Breast epithelium (tissue), 4 donors: ENCODE measurements around the gene PALLD. TPM values are rescaled to one million over a fixed set of nuclear protein-coding genes. Genes with fewer than 3 reads are reported as not detected.

Experiments
- DNase-seq, 2 donors: peaks; one replicate each; pipeline ENCODE4 v3.0.0-alpha.2; 2019; ENCODE audit warnings: low spot score in 2 of 2
- H3K27ac ChIP-seq, 2 donors: fragments of 200-600 bp; sonication (generic) in 1 of 2; one replicate each; pipeline ENCODE4 v1.5.1; 2016 to 2019; ENCODE audit warnings: mild to moderate bottlenecking in 1 of 2
- H3K27me3 ChIP-seq, 2 donors: fragments of 200-600 bp; sonication (generic) in 1 of 2; one replicate each; pipeline versions ENCODE4 v1.5.1 to v1.6.0; 2017 to 2019; ENCODE audit warnings: control low read depth in 1 of 2, mild to moderate bottlenecking in 1 of 2
- H3K36me3 ChIP-seq: fragments of 200-600 bp; one replicate; pipeline ENCODE4 v1.5.1; 2019
- H3K4me1 ChIP-seq, 2 donors: fragments of 200-600 bp; sonication (generic); one replicate each; pipeline ENCODE4 v1.5.1; 2016 to 2019; ENCODE audit warnings: control low read depth in 1 of 2
- H3K4me3 ChIP-seq, 3 donors: fragments of 200-600 bp; sonication (generic); 1 replicate in 2 of 3; 2 replicates in 1 of 3; pipeline ENCODE4 v1.5.1; 2016 to 2019; ENCODE audit warnings: mild to moderate bottlenecking in 3 of 3, moderate library complexity in 2 of 3
- H3K9me3 ChIP-seq, 2 donors: fragments of 200-600 bp; sonication (generic) in 1 of 2; one replicate each; pipeline ENCODE4 v1.5.1; 2016 to 2019; ENCODE audit warnings: control low read depth in 1 of 2
- POLR2A ChIP-seq: fragments of 450-650 bp; IDR thresholded peaks from one replicate; pipeline ENCODE4 v1.6.1; 2016; ENCODE audit warnings: antibody characterized with exemption, mild to moderate bottlenecking, moderate library complexity
- POLR2AphosphoS5 ChIP-seq, 3 donors: sonication (generic); formaldehyde crosslinking; IDR thresholded peaks; one replicate each; pipeline ENCODE4 v1.6.1; 2017; ENCODE audit warnings: antibody characterized with exemption in 3 of 3
- intact Hi-C: fragments of 100-400 bp; cut with DNase I; formaldehyde crosslinking; loops from one replicate; pipeline ENCODE4 v1.15.1; 2023; ENCODE audit warnings: low total_unique reads
- total RNA-seq, 3 donors: library from RNA; depleted of rRNA; stranded (reverse); fragments of >200 nt; gene quantifications; one replicate each; pipeline ENCODE4 v1.1.0, GENCODE V29; 2016
- TF ChIP-seq, protein P1 (sequence below), 3 donors: fragments of 450-650 bp; IDR thresholded peaks; one replicate each; pipeline ENCODE4 v1.5.1; 2016 to 2017; ENCODE audit warnings: antibody characterized with exemption in 3 of 3, mild to moderate bottlenecking in 3 of 3, moderate library complexity in 3 of 3

Gene PALLD
- total RNA-seq, 3 donors from 2014 or later = 96.0 to 186 (median 174) TPM

DNA sequence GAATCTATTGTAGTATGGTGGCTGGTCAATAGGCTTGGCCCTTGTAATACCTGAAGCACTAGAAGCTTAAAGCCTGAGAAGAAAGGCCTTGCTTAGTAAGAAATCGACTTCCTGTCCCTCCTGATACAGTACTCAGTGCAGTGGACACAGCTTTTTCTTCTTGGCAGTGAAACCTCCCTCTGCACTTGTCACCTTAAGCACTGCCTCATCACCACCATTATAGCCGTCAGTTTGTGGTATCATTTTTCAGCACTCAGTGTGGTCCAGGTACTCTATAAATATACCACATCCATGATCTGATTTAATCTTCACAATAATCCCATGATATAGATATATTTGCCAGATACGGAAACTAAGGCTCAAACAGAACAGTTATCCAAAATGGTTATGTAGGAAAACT, 75.2 kb downstream of the PALLD start:
- no peak overlapping the region for H3K27ac ChIP-seq
- TF ChIP-seq, protein P1, sequence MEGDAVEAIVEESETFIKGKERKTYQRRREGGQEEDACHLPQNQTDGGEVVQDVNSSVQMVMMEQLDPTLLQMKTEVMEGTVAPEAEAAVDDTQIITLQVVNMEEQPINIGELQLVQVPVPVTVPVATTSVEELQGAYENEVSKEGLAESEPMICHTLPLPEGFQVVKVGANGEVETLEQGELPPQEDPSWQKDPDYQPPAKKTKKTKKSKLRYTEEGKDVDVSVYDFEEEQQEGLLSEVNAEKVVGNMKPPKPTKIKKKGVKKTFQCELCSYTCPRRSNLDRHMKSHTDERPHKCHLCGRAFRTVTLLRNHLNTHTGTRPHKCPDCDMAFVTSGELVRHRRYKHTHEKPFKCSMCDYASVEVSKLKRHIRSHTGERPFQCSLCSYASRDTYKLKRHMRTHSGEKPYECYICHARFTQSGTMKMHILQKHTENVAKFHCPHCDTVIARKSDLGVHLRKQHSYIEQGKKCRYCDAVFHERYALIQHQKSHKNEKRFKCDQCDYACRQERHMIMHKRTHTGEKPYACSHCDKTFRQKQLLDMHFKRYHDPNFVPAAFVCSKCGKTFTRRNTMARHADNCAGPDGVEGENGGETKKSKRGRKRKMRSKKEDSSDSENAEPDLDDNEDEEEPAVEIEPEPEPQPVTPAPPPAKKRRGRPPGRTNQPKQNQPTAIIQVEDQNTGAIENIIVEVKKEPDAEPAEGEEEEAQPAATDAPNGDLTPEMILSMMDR (IDR thresholded peaks at IDR 0.05) = no peak
- TF ChIP-seq POLR2AphosphoS5 (IDR thresholded peaks at IDR 0.05) (no peak), POLR2A (no peak)
- H3K4me1 ChIP-seq = no peaks in the 10 kb centered on the region
- no peaks in the 10 kb centered on the region for H3K36me3 ChIP-seq
- intact Hi-C loops = no loop called here
- H3K4me3 ChIP-seq = no peak overlapping the region
- DNase-seq = no peak
- H3K27me3 ChIP-seq = no peaks in the 10 kb centered on the region
- no peaks in the 10 kb centered on the region for H3K9me3 ChIP-seq

GRCh38 chr4:168573870-168574269, 77.0 kb downstream of the PALLD start:
- H3K4me1 ChIP-seq = no peaks in the 10 kb centered on the region
- H3K27ac ChIP-seq = no peak overlapping the region
- H3K4me3 ChIP-seq = no peak overlapping the region
- TF ChIP-seq POLR2A (no peak), POLR2AphosphoS5 (IDR thresholded peaks at IDR 0.05) (no peak)
- TF ChIP-seq, protein P1 (IDR thresholded peaks at IDR 0.05) = no peak
- H3K36me3 ChIP-seq = no peaks in the 10 kb centered on the region
- H3K27me3 ChIP-seq = no peaks in the 10 kb centered on the region
- no peak for DNase-seq
- intact Hi-C loops = loop anchor here (1.0 kb wide), 1 partner anchor 9 kb away; no protein-coding TSS in a partner anchor
- H3K9me3 ChIP-seq = no peaks in the 10 kb centered on the region

DNA sequence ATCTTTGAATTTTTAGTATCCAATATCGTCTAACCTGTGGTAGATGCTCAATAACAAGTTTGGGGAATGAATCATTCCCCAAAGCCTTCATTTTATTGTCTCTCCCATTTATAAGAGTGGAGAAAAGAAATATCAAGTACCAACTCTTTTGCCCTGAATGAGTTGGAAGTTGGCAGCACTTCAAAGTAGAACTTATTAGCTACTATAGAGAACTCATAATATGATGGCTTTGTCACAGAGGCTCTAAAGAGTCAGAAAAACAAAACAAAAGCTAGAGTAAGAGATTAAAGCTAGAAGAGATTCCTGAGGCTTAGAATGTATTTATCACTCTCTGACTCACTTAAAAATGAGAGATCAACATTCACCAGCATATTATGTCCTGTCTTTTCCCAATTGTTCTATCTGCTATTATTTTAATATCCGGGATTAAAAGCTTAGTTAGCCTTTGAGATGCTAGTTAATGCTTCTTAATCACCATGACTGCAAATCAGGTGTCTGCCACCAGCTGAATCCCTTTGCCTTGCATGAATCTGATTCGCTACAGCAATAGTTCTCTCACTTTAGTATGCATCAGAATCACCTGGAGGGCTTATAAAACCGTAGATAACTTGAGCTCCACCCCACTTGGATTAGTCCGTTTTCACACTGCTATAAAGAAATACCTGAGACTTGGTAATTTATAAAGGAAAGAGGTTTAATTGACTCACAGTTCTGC, 77.9 kb downstream of the PALLD start:
- DNase-seq = no peak
- Histone ChIP-seq H3K9me3 (no peaks in the 10 kb centered on the region), H3K27ac (no peak overlapping the region), H3K4me1 (no peaks in the 10 kb centered on the region), H3K4me3 (no peak overlapping the region), H3K36me3 (no peaks in the 10 kb centered on the region), H3K27me3 (no peaks in the 10 kb centered on the region)
- intact Hi-C loops = loop anchor here (1.0 kb wide), 1 partner anchor 9 kb away; no protein-coding TSS in a partner anchor
- TF ChIP-seq, protein P1 (IDR thresholded peaks at IDR 0.05) = no peak
- TF ChIP-seq POLR2AphosphoS5 (IDR thresholded peaks at IDR 0.05) = no peak
- no peak for TF ChIP-seq POLR2A

DNA sequence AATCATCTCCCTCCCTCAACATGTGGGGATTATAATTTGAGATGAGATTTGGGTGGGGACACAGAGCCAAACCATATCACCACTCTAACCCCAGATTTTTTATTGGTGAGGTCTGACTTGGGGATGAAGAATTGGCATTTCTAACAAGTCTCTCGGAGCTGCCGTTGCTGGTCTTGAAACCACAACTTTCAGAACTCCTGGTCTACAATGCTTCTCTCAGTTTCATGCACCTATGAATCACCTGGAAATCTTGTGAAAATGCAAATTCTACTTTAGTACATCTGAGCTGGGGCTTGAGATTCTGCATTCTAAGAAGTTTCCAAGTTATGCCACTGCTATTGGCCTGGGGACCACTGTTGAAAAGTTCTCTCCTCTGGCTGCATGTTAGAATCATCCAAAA, 78.6 kb downstream of the PALLD start:
- Histone ChIP-seq H3K4me1 (no peaks in the 10 kb centered on the region), H3K27me3 (no peaks in the 10 kb centered on the region), H3K4me3 (no peak overlapping the region), H3K27ac (no peak overlapping the region), H3K36me3 (no peaks in the 10 kb centered on the region), H3K9me3 (no peaks in the 10 kb centered on the region)
- TF ChIP-seq, protein P1 (IDR thresholded peaks at IDR 0.05) = no peak
- no peak for TF ChIP-seq POLR2A
- TF ChIP-seq POLR2AphosphoS5 (IDR thresholded peaks at IDR 0.05) = no peak
- intact Hi-C loops = no loop called here
- no peak for DNase-seq

GRCh38 chr4:168577624-168578023, 80.8 kb downstream of the PALLD start:
- no peaks in the 10 kb centered on the region for H3K27me3 ChIP-seq
- no peaks in the 10 kb centered on the region for H3K36me3 ChIP-seq
- no peaks in the 10 kb centered on the region for H3K4me1 ChIP-seq
- H3K27ac ChIP-seq = no peak overlapping the region
- intact Hi-C loops = no loop called here
- no peaks in the 10 kb centered on the region for H3K9me3 ChIP-seq
- H3K4me3 ChIP-seq = no peak overlapping the region
- TF ChIP-seq POLR2AphosphoS5 (IDR thresholded peaks at IDR 0.05) (no peak), POLR2A (no peak)
- TF ChIP-seq, protein P1 (IDR thresholded peaks at IDR 0.05) = no peak
- DNase-seq = no peak
